GM12873 (cell line): ENCODE measurements around the gene NCEH1.

Experiments used
- CTCF ChIP-seq: IDR thresholded peaks from 2 replicates; pipeline ENCODE4 v1.5.1; 2012; ENCODE audit warnings: low read depth, mild to moderate bottlenecking, moderate library complexity, low read length, control low read depth; ENCODE audit not compliant: insufficient read depth; ENCODE audit errors: missing control alignments

NCEH1 gene

GRCh38 chr3:172711454-172711795 lies 558 bp upstream of the NCEH1 start:
- TF ChIP-seq CTCF = no peak

GRCh38 chr3:172709774-172710663 lies 848 bp downstream of the NCEH1 start:
- TF ChIP-seq CTCF = no peak

DNA sequence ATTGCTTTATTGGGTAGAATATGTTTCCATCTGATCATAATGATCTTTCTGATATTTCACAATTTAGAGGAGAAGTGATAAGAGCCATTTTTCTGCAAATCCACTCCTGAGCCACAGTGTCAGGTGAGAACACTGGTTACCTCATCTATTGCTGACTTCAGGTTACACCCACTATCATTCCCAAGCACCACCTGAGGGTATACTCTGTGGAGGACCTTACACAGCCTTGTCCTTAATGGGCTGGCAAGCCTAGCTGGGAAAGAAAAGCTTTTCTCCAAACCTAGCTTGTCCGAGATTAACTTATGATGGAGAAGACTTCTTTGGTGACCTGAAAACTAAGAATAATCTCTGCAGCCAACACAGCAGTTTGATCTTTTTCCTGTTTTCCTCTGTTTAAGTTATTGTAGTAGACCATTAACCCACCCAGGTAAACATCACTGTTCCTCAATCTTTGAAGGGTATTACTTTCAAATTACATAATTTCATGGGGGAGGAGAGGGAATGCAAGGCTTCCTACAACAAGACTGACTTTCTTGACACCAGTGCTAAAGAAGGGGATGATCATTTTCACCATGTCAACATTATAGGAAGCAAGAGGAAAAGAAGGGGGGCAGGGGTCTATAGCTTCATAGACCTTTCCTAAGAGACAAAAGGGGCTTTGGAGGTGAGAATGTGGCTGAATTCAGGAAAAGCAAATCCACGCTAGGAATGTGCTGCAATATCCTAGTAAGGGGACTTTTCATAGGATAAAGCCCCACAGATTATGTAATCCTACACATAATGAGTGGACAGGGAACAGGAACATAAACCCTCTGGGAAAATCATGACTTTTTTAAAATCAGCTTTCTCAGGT lies 1.7 kb downstream of the NCEH1 start:
- no peak for TF ChIP-seq CTCF

- no peak for TF ChIP-seq CTCF
These were observed 2.9 kb downstream of the NCEH1 start for GRCh38 chr3:172707967-172708366.

GRCh38 chr3:172707030-172707429 lies 3.8 kb downstream of the NCEH1 start:
- TF ChIP-seq CTCF = no peak

DNA sequence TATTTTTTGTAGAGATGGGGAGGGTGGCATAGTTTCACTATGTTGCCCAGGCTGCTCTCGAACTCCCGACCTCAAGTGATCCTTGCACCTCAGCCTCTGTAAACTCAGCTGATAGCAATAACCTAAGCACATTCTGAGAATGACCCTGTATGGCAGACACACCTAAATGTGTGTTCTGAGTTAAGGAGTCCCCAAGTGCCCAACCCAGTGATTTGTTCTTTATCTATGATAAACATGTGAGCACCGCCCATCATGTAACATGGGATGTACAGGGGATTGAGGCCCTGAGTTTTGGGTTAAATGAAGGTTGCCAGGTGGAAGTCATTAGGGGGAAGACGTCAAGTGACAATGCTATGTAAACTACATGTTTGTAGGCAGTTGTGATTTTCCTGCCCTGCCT lies 5.7 kb downstream of the NCEH1 start:
- TF ChIP-seq CTCF = no peak

DNA sequence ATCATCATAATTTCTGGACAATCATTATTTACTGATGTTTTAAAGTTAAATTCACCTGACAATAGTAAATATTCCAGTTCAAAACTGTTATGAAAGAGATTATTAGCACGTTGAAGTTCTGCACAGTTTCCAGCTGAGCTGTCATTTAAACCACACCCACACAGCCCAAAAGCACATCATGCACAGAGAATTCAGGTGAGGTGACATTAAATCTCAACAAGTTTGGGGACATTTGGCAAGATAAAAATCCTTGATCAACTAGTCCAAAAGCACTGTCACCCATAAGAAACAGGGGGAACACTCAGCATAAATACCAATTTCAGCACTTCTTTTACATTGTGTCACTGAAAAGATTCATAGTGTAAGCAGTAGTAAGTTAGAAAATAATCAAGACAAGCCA lies 6.9 kb downstream of the NCEH1 start:
- TF ChIP-seq CTCF = no peak
